Prostate gland (tissue), 2 donors: ENCODE results near the gene TUBGCP3.

Experiments used
- POLR2A ChIP-seq: fragments of 450-650 bp; IDR thresholded peaks from one replicate; pipeline ENCODE4 v1.6.1; 2016; ENCODE audit warnings: antibody characterized with exemption, mild to moderate bottlenecking
- POLR2AphosphoS5 ChIP-seq: sonication (generic); formaldehyde crosslinking; IDR thresholded peaks from one replicate; pipeline ENCODE4 v1.6.1; 2017; ENCODE audit warnings: antibody characterized with exemption
- TF ChIP-seq, protein P1 (sequence below), 4 experiments: fragments of 200-600 bp in 2 of 4; fragments of 450-650 bp in 2 of 4; sonication (generic) in 2 of 4; IDR thresholded peaks; 1 replicate in 3 of 4; 2 replicates in 1 of 4; pipeline ENCODE4 v1.5.1; 2016 to 2019; ENCODE audit warnings: antibody characterized with exemption in 4 of 4, mild to moderate bottlenecking in 2 of 4, moderate library complexity in 2 of 4

- TF ChIP-seq, protein P1, sequence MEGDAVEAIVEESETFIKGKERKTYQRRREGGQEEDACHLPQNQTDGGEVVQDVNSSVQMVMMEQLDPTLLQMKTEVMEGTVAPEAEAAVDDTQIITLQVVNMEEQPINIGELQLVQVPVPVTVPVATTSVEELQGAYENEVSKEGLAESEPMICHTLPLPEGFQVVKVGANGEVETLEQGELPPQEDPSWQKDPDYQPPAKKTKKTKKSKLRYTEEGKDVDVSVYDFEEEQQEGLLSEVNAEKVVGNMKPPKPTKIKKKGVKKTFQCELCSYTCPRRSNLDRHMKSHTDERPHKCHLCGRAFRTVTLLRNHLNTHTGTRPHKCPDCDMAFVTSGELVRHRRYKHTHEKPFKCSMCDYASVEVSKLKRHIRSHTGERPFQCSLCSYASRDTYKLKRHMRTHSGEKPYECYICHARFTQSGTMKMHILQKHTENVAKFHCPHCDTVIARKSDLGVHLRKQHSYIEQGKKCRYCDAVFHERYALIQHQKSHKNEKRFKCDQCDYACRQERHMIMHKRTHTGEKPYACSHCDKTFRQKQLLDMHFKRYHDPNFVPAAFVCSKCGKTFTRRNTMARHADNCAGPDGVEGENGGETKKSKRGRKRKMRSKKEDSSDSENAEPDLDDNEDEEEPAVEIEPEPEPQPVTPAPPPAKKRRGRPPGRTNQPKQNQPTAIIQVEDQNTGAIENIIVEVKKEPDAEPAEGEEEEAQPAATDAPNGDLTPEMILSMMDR (IDR thresholded peaks at IDR 0.05) = no peak
- TF ChIP-seq POLR2A = no peak
- no peak for TF ChIP-seq POLR2AphosphoS5
Observed at GRCh38 chr13:112602189-112602588, 14.2 kb upstream of the TUBGCP3 start.
